ENCODE data around the gene HSD11B1. TPM values are rescaled to one million over a fixed set of nuclear protein-coding genes. Genes with fewer than 3 reads are reported as not detected.

The HSD11B1 gene
- total RNA-seq, 1 donor from 2014 or later: 4.3 TPM

- intact Hi-C loops (cut with DNase I): loop anchor here (10.0 kb wide), 1 partner anchor 56 kb away; the partner anchor contains the start of gene UTP25
- DNase-seq (ENCODE audit: missing footprints) (no peak), ATAC-seq (peak; percentile 18)
These were observed 63.7 kb downstream of the HSD11B1 start for GRCh38 chr1:209768354-209768774.

- intact Hi-C loops (cut with DNase I): loop anchor here (10.0 kb wide), 1 partner anchor 55 kb away; the partner anchor contains the start of gene UTP25
- peak; percentile 89 for ATAC-seq
- peak; percentile 83 for DNase-seq (ENCODE audit: missing footprints)
These were observed 64.7 kb downstream of the HSD11B1 start for GRCh38 chr1:209769171-209769904.

GRCh38 chr1:209769971-209770370, 65.3 kb downstream of the HSD11B1 start:
- DNase-seq (ENCODE audit: missing footprints): no peak
- ATAC-seq: no peak
- intact Hi-C loops (cut with DNase I): loop anchor here (10.0 kb wide), 1 partner anchor 55 kb away; the partner anchor contains the start of gene UTP25

- ATAC-seq (no peak), DNase-seq (ENCODE audit: missing footprints) (no peak)
- intact Hi-C loops (cut with DNase I): no loop called here
These were observed 66.2 kb downstream of the HSD11B1 start for GRCh38 chr1:209770636-209771415.

GRCh38 chr1:209772126-209772525, 67.5 kb downstream of the HSD11B1 start:
- intact Hi-C loops (cut with DNase I): no loop called here
- DNase-seq (ENCODE audit: missing footprints) (no peak), ATAC-seq (no peak)

GRCh38 chr1:209774592-209774991, 69.9 kb downstream of the HSD11B1 start:
- DNase-seq (ENCODE audit: missing footprints): no peak
- ATAC-seq: no peak
- intact Hi-C loops (cut with DNase I): no loop called here

- ATAC-seq (no peak), DNase-seq (ENCODE audit: missing footprints) (no peak)
- intact Hi-C loops (cut with DNase I): no loop called here
These were observed 71.0 kb downstream of the HSD11B1 start for GRCh38 chr1:209775678-209776077.

- intact Hi-C loops (cut with DNase I): no loop called here
- ATAC-seq (no peak), DNase-seq (ENCODE audit: missing footprints) (no peak)
These were observed 72.9 kb downstream of the HSD11B1 start for GRCh38 chr1:209777587-209777986.

GRCh38 chr1:209778102-209778501, 73.5 kb downstream of the HSD11B1 start:
- ATAC-seq (no peak), DNase-seq (ENCODE audit: missing footprints) (no peak)
- intact Hi-C loops (cut with DNase I): no loop called here

GRCh38 chr1:209780268-209780667, 75.6 kb downstream of the HSD11B1 start:
- intact Hi-C loops (cut with DNase I): loop anchor here (5.0 kb wide), 1 partner anchor 33 kb away; no protein-coding TSS in a partner anchor
- no peak for DNase-seq (ENCODE audit: missing footprints)
- ATAC-seq: no peak

- no peak for ATAC-seq
- intact Hi-C loops (cut with DNase I): loop anchor here (5.0 kb wide), 1 partner anchor 36 kb away; no protein-coding TSS in a partner anchor
- DNase-seq (ENCODE audit: missing footprints): no peak
These were observed 78.7 kb downstream of the HSD11B1 start for GRCh38 chr1:209783386-209783785.

Other genes with a start within 250 kb of the HSD11B1 start
- not detected for gene CAMK1G, start 121.1 kb upstream of the HSD11B1 start, total RNA-seq
- 5.9 TPM for gene LAMB3, start 52.4 kb upstream of the HSD11B1 start, total RNA-seq
- gene G0S2, start 29.4 kb upstream of the HSD11B1 start, total RNA-seq: 460 TPM
- 1.7 TPM for gene TRAF3IP3, start 51.2 kb downstream of the HSD11B1 start, total RNA-seq
- gene C1orf74, start 79.7 kb downstream of the HSD11B1 start, total RNA-seq: 1.8 TPM
- 29.7 TPM for gene IRF6, start 101.3 kb downstream of the HSD11B1 start, total RNA-seq
- 2.6 TPM for gene UTP25, start 123.1 kb downstream of the HSD11B1 start, total RNA-seq
- gene SYT14, start 233.4 kb downstream of the HSD11B1 start, total RNA-seq: not detected